A549 (cell line): ENCODE data around the gene CCDC54.

Experiments used
- PHF8 ChIP-seq: fragments of 200-600 bp; sonication (generic); IDR thresholded peaks from 2 replicates; pipeline ENCODE4 v1.6.1; 2016; ENCODE audit warnings: low read depth, mild to moderate bottlenecking, antibody characterized with exemption, moderate library complexity, borderline replicate concordance
- POLR2A ChIP-seq: IDR thresholded peaks from 2 replicates; pipeline ENCODE4 v1.6.1; 2012; ENCODE audit warnings: mild to moderate bottlenecking, low read length
- RAD21 ChIP-seq, 2 experiments: fragments of >200 bp in 1 of 2; sonication (Bioruptor Twin) in 1 of 2; formaldehyde crosslinking in 1 of 2; IDR thresholded peaks in 1 of 2; conservative IDR thresholded peaks in 1 of 2; 2 replicates in 1 of 2; 3 replicates in 1 of 2; pipeline ENCODE4 v1.6.1; 2012 to 2018; ENCODE audit warnings: inconsistent platforms in 1 of 2
- RCOR1 ChIP-seq: fragments of 150-350 bp; IDR thresholded peaks from 2 replicates; pipeline ENCODE4 v1.6.1; 2014; ENCODE audit warnings: antibody characterized with exemption, low read length, low read depth
- SMC3 ChIP-seq: fragments of >200 bp; sonication (Bioruptor Twin); formaldehyde crosslinking; IDR thresholded peaks from 3 replicates; pipeline ENCODE4 v1.6.1; 2018; ENCODE audit warnings: inconsistent platforms
- TF ChIP-seq, protein P1 (sequence below): fragments of 250-450 bp; sonication (Bioruptor Pico); IDR thresholded peaks from 2 replicates; pipeline ENCODE4 v1.5.0; 2021; ENCODE audit warnings: mild to moderate bottlenecking, moderate library complexity, borderline replicate concordance
- TF ChIP-seq, protein P2 (sequence below): IDR thresholded peaks from 2 replicates; pipeline ENCODE4 v1.6.1; 2012; ENCODE audit warnings: low read depth, borderline replicate concordance
- TF ChIP-seq, protein P3 (sequence below): fragments of >200 bp; sonication (Bioruptor Twin); formaldehyde crosslinking; IDR thresholded peaks from 3 replicates; pipeline ENCODE4 v1.5.1; 2016

DNA sequence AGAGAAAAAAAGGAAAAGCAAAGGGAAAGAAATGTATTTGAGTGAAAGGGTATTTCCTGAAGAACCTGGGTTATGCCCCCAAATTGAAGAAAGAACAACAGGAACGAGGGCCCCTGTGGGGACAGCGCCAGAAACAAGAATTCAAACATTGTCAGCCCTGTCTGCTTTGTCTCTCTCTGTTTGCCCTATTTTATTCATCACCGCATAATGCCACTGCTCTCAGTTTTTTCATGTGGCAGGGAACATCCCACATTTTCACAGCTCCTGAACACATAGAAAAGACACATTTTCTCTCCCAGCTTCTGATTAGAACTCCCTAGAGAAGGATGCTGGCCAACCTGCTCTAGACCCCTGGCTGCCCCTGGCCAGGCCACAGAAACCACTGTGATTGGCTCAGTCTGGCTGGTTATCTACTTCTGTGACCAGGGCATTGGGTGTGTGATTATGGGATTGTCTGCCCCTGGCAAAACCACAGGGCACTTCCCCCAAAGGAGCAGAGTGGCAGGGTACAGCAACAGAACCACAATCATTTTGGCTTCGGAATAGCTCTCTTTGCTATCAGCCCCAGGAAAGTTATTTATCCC is 31.3 kb upstream of the CCDC54 start:
- TF ChIP-seq SMC3 (no peak), RCOR1 (no peak), RAD21 (conservative IDR thresholded peaks at IDR 0.05 in 1 of 2, IDR thresholded peaks at IDR 0.05 in 1 of 2) (no peak), PHF8 (no peak), POLR2A (no peak)
- TF ChIP-seq, protein P1, sequence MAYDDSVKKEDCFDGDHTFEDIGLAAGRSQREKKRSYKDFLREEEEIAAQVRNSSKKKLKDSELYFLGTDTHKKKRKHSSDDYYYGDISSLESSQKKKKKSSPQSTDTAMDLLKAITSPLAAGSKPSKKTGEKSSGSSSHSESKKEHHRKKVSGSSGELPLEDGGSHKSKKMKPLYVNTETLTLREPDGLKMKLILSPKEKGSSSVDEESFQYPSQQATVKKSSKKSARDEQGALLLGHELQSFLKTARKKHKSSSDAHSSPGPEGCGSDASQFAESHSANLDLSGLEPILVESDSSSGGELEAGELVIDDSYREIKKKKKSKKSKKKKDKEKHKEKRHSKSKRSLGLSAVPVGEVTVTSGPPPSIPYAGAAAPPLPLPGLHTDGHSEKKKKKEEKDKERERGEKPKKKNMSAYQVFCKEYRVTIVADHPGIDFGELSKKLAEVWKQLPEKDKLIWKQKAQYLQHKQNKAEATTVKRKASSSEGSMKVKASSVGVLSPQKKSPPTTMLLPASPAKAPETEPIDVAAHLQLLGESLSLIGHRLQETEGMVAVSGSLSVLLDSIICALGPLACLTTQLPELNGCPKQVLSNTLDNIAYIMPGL: no peak
- TF ChIP-seq, protein P2, sequence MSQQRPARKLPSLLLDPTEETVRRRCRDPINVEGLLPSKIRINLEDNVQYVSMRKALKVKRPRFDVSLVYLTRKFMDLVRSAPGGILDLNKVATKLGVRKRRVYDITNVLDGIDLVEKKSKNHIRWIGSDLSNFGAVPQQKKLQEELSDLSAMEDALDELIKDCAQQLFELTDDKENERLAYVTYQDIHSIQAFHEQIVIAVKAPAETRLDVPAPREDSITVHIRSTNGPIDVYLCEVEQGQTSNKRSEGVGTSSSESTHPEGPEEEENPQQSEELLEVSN: no peak
- TF ChIP-seq, protein P3, sequence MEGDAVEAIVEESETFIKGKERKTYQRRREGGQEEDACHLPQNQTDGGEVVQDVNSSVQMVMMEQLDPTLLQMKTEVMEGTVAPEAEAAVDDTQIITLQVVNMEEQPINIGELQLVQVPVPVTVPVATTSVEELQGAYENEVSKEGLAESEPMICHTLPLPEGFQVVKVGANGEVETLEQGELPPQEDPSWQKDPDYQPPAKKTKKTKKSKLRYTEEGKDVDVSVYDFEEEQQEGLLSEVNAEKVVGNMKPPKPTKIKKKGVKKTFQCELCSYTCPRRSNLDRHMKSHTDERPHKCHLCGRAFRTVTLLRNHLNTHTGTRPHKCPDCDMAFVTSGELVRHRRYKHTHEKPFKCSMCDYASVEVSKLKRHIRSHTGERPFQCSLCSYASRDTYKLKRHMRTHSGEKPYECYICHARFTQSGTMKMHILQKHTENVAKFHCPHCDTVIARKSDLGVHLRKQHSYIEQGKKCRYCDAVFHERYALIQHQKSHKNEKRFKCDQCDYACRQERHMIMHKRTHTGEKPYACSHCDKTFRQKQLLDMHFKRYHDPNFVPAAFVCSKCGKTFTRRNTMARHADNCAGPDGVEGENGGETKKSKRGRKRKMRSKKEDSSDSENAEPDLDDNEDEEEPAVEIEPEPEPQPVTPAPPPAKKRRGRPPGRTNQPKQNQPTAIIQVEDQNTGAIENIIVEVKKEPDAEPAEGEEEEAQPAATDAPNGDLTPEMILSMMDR: no peak
